Astrocyte of the spinal cord (primary cell): ENCODE data around the gene PAX8.

Experiments
- DNase-seq: peaks from one replicate; pipeline ENCODE4 v3.0.0; 2011; ENCODE audit warnings: low read depth, low spot score
- H3K4me3 ChIP-seq: 2 replicates; pipeline ENCODE4 v1.5.1; 2011; ENCODE audit warnings: low read depth, mild to moderate bottlenecking, low read length, moderate library complexity
- CTCF ChIP-seq: IDR thresholded peaks from 2 replicates; pipeline ENCODE4 v1.5.1; 2012; ENCODE audit warnings: low read depth, mild to moderate bottlenecking, low read length, inconsistent platforms
- in situ Hi-C: cut with HindIII; loops from 2 replicates; pipeline ENCODE4 v1.10.0; 2017; ENCODE audit warnings: low sequenced_read_pairs

PAX8 gene

GRCh38 chr2:113276761-113277425, 1.8 kb downstream of the PAX8 start:
- in situ Hi-C loops: no loop called here
- no peak for TF ChIP-seq CTCF
- H3K4me3 ChIP-seq: no peak overlapping the region
- no peak for DNase-seq

- H3K4me3 ChIP-seq: peak overlapping the region; percentile 8
- in situ Hi-C loops: no loop called here
- no peak for TF ChIP-seq CTCF
- DNase-seq: no peak
These were observed 2.4 kb downstream of the PAX8 start for GRCh38 chr2:113276216-113276760.

- in situ Hi-C loops: no loop called here
- TF ChIP-seq CTCF: no peak
- no peak for DNase-seq
- H3K4me3 ChIP-seq: peak overlapping the region; percentile 8
These were observed 3.0 kb downstream of the PAX8 start for GRCh38 chr2:113275556-113276215.

GRCh38 chr2:113274432-113274831, 4.3 kb downstream of the PAX8 start:
- in situ Hi-C loops: no loop called here
- no peak overlapping the region for H3K4me3 ChIP-seq
- no peak for DNase-seq
- no peak for TF ChIP-seq CTCF

GRCh38 chr2:113273981-113274380, 4.7 kb downstream of the PAX8 start:
- no peak for TF ChIP-seq CTCF

GRCh38 chr2:113273027-113273551, 5.6 kb downstream of the PAX8 start:
- DNase-seq: peak; percentile 62
- no peak overlapping the region for H3K4me3 ChIP-seq
- in situ Hi-C loops: no loop called here
- TF ChIP-seq CTCF: peak; percentile 48

More at GRCh38 chr2:113273981-113274380, 4.7 kb downstream of the PAX8 start:
- in situ Hi-C loops: no loop called here
- no peak for DNase-seq
- H3K4me3 ChIP-seq: no peak overlapping the region
